ENCODE results near the gene DPH1.

Gene DPH1

DNA sequence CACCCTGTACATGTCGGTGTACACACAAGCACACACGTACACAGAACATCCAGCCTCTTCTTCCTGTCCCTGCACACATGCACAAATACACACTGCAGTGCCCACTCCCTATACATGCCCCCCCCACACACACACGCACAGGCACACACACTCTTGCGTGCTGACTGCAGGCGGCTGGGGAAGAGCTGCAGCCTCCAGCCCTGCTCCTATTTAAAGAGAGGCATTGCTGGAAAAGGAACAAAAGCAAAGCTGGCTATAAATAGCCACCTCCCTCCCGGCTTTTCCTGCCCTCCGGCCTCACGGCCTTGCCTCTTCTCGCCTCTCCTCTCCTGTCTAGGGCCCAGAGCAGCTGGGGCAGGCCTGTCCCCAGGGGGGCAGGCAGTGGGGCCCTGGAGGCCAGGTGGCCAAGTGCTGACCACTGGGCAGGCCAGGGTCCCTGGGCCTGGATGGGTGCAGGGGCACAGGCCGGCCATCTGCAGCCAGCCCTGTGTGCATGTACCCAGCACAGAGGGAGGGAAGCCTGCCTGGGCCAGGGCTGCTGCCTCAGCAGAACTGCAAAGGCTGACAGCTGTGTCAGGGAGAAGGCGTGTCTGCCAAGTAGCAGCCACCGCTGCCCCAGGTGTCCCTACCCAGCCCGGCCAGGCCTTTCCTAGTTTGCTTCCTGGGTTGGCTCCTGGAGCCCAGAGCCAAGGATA, 30.2 kb upstream of the DPH1 start:
- TF ChIP-seq, protein P1, sequence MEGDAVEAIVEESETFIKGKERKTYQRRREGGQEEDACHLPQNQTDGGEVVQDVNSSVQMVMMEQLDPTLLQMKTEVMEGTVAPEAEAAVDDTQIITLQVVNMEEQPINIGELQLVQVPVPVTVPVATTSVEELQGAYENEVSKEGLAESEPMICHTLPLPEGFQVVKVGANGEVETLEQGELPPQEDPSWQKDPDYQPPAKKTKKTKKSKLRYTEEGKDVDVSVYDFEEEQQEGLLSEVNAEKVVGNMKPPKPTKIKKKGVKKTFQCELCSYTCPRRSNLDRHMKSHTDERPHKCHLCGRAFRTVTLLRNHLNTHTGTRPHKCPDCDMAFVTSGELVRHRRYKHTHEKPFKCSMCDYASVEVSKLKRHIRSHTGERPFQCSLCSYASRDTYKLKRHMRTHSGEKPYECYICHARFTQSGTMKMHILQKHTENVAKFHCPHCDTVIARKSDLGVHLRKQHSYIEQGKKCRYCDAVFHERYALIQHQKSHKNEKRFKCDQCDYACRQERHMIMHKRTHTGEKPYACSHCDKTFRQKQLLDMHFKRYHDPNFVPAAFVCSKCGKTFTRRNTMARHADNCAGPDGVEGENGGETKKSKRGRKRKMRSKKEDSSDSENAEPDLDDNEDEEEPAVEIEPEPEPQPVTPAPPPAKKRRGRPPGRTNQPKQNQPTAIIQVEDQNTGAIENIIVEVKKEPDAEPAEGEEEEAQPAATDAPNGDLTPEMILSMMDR (IDR thresholded peaks at IDR 0.05): no peak

DNA sequence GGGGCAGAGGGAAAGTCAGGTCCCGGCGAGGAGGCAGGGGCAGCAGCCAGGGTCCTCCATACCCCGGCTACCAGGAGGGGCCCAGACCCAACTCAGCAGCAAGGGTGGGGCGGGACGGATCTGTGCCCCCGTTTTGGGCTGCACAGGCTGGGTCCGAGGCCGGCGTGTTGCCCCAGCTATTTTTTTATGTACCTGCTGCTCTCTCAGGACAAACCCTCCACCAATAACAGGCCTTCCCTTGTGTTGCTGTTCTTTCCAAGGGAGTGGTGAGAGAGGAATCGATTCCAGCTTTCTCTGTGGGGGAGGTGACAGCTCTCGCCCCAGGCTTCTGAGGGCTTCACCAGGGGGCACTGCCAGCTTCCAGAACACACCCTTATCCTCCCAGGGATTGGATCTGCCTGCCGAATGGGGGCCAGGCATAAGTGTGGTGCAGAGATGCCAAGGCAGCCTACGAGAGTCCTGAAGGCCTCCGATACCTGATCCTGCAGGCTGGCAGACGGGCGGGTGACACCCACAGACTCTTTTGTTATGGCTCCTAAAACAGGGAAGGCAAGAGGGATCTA, 27.1 kb upstream of the DPH1 start:
- TF ChIP-seq, protein P1 (IDR thresholded peaks at IDR 0.05): no peak

DNA sequence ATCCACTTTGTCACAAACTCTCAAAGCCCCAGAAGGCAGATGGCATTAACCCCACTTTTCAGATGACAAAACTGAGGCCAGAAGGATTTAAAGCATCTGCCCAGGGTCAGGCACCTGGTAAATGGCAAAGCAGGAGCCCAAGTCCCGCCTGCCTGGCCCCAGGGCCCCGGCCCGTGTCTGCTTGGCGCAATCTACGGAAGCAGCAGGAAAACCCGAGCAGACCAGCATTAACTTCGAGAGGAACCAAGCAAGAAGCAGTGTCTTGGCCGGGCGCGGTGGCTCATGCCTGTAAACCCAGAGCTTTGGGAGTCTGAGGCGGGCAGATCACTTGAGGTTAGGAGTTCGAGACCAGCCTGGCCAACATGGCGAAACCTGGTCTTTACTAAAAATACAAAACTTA, 26.4 kb upstream of the DPH1 start:
- TF ChIP-seq, protein P1 (IDR thresholded peaks at IDR 0.05): no peak

DNA sequence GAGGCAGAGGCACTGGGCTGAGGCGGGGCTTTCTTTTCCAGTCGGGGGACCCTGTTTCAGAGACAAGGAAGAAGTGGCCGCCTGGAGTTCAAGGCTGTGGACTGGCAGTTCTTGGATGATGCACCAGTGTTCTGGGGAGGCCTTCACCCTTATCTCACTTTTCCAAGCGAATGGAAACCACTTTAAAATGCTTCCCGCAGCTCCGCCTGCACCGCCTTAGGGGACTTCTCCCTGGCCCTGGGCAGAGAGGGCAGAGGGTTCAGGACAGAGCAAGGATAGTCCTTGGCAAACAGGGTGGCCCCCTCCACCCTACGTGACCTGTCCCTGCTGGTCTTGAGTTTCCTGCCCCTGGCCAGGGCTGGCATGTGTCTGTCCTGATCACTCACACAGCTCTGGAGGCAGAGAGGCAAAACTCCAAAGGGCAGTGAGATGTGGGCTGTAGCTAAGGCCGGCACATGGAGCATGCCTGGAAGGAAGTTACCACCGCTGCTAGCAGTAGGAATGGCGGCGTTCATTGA, 25.5 kb upstream of the DPH1 start:
- TF ChIP-seq, protein P1 (IDR thresholded peaks at IDR 0.05): no peak

DNA sequence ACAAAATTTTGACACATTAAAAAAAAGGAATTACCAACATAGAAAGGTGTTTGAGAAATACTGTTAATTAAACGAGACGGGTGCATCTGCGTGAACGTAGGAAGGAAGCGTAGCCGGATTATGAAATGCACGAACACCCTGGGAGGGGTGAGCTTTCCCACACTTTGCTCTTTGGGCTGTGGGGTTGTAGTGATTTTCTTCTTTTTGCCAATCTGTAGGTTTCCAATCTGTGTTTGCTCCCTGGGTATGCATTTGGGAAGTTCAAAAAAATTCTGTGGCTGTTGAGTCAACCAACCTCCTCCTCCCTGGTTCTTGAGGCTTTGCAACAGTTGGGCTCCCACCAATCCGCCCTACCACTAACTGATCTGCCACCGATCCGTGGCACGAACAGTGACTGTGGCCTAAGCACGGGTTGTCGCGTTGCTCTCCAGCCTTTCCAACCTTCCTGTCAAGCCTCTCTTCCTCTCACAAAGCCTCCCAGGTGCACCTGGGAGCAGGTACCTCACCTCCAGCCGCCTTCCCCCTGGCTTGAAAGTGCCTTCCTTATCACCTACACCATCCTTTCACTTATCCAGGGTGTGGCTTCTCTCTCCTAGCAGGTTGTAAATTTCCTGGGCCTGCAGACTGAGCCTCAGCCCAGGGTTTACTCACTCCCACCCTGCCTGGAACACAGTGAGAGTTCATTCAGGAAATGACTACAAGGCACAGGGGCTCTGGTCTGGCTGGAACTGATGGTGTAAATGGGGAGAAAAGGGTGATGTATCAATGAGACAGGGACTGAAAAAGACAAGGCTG, 21.4 kb upstream of the DPH1 start:
- TF ChIP-seq, protein P1 (IDR thresholded peaks at IDR 0.05): no peak

DNA sequence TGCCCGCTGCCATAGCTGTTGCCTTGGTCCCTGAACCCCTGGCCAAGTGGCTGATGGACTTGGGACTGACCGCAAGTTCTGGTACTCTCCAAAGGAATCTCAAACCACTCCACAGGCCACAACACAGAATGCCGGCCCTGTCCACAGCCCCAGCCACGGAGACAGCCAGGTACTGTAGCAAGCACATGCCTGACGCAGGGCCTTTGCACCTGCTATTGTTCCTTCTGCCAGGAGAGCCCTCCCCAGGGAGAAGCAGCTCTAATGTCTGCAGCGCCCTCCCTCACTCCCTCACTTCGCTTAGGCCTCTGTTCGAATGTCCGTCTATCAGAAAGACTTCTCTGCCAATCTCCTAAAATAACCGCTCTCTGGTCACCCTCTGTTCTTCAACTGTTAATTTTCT, 20.2 kb upstream of the DPH1 start:
- TF ChIP-seq, protein P1 (IDR thresholded peaks at IDR 0.05): no peak

DNA sequence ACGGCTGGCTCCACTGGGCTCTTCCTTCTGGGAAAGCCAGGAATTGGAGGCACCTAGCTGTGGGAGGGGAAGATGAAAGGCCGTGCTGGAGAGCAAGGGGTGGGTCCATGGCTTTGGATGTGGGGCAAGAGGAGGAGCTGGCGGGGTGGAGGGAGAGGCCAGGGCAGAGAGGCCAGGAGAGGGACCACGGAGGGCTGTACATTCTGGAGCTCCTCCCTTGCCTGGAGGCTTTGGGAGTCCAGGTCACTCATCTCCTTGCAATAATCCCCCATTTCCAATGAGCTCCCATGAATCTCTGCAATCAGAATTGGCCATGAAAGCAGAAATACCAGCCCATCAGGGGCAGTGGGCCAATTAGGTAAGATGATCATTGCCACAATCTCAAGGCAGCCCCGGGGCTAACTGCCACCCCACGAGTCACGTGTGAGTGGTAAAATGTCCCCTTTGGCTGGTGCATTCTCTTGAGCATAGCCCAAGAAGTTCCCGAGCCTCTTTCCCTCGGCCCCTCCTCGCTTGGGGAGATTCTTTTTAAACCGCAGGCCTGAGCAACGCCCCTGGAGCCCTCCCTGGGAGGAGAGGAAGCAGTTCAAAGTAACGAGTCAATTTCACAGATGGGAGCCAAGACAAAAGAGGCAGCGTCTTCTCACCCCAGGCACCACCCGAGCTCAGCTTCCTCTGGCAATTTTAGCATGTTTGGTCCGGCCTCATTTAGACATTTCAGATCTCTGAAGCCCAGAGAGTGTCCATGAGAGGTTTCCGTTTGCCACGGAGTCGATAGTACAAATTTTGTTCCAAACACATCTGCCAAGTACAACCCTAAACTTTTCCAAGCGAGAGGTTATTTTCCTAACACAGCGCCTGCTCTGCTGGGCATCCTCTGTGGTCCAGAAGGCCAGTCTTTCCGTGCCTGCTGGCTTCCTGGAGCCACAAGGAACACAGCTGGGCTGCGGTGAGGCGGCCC, 18.3 kb upstream of the DPH1 start:
- TF ChIP-seq, protein P1 (IDR thresholded peaks at IDR 0.05): no peak
